Measurements from ENCODE around the gene TRPM2. TPM values are rescaled to one million over a fixed set of nuclear protein-coding genes. Genes with fewer than 3 reads are reported as not detected.

Gene TRPM2
- total and polyA plus RNA-seq, 2 donors (not counting 3 experiments of a cell fraction or from before 2014, with no cell fraction given) = not detected

DNA sequence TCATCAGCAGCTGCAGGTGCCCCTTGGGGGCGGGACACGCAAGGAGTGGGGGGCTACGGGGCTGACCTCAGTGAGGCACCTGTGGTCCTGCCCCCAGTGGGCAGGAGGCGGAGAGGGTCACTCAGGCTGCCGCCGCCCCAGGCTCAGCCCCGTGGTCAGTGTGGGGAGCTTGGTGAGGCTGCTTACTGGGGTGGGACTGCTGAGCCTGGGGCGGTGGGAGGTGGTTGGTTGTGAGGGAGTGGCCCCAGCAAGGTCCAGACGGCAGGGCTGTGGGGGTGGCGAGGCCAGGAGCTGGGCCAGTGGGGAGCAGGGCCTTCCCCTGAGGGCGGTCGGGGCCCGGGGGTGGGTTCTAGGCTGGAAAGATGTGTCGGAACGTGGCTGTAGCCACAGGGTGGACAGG lies 39.3 kb upstream of the TRPM2 start:
- Histone ChIP-seq H2AFZ (ENCODE audit: low read depth, low read length) (no peak overlapping the region), H3K4me2 (ENCODE audit: insufficient read depth, low read length) (no peak overlapping the region), H3K9me3 (replicated peaks; ENCODE audit: control insufficient read depth, insufficient read depth, low read length) (no peaks in the 10 kb centered on the region), H3K4me1 (ENCODE audit: control insufficient read depth, extremely low read depth, insufficient read depth, low read length) (no peaks in the 10 kb centered on the region), H3K27ac (ENCODE audit: insufficient read depth, low read depth, low read length) (no peak overlapping the region), H3K27me3 (ENCODE audit: control insufficient read depth in 2 of 2, insufficient read depth in 2 of 2, low read length in 2 of 2) (no peaks in the 10 kb centered on the region), H3K9ac (replicated peaks; ENCODE audit: extremely low read depth, insufficient read depth, low read length) (no peak overlapping the region), H3K36me3 (ENCODE audit: control insufficient read depth in 2 of 2, extremely low read depth in 1 of 2, insufficient read depth in 2 of 2, low read length in 2 of 2) (peaks cover 13 to 64% of the 10 kb centered on the region in 2 experiments), H4K20me1 (replicated peaks; ENCODE audit: control insufficient read depth, extremely low read depth, insufficient read depth, low read length) (no peaks in the 10 kb centered on the region), H3K9me1 (replicated peaks; ENCODE audit: control insufficient read depth, extremely low read depth, insufficient read depth, low read length) (no peaks in the 10 kb centered on the region), H3K4me3 (replicated peaks in 1 of 3; ENCODE audit: insufficient read depth in 1 of 3, low read depth in 1 of 3, low read length in 3 of 3) (no peak overlapping the region), H3K79me2 (ENCODE audit: control insufficient read depth, insufficient read depth, low read length) (no peaks in the 10 kb centered on the region)
- ChIA-PET POLR2A (no interaction called here), CTCF (no interaction called here)
- no peak for TF ChIP-seq POLR2AphosphoS5 (IDR thresholded peaks at IDR 0.05; ENCODE audit: insufficient read depth, low read depth, low read length)
- TF ChIP-seq FOS (IDR thresholded peaks at IDR 0.05; ENCODE audit: borderline replicate concordance, insufficient read depth, low read length) = no peak
- no peak for TF ChIP-seq EZH2 (IDR thresholded peaks at IDR 0.05; ENCODE audit: borderline replicate concordance, low read depth, low read length, severe bottlenecking)
- TF ChIP-seq POLR2A (IDR thresholded peaks at IDR 0.05; ENCODE audit: low read depth, low read length) = no peak
- TF ChIP-seq MAX (IDR thresholded peaks at IDR 0.05; ENCODE audit: insufficient read depth, insufficient read length) = no peak
- no peak for TF ChIP-seq CTCF (IDR thresholded peaks at IDR 0.05; ENCODE audit: extremely low read depth in 1 of 2, insufficient read depth in 1 of 2, low read depth in 1 of 2, low read length in 2 of 2)
- no peak for TF ChIP-seq MYC (IDR thresholded peaks at IDR 0.05; ENCODE audit: low read depth, low read length)
- no peak for TF ChIP-seq GATA2 (IDR thresholded peaks at IDR 0.05; ENCODE audit: insufficient read depth, insufficient read length, low read depth, low read length)
- no peak for TF ChIP-seq JUN (IDR thresholded peaks at IDR 0.05; ENCODE audit: borderline replicate concordance, insufficient read depth, insufficient read length, low read depth)
- no TSS peak for BruUV-seq (replicated peaks)
- no peak for FAIRE-seq
- intact Hi-C loops (cut with micrococcal nuclease) = no loop called here
- dilution Hi-C loops (cut with MboI; ENCODE audit: extremely low pct_ligation_motif_present, low sequenced_read_pairs) = no loop called here
- no peak for DNase-seq (ENCODE audit: low read depth, low spot score)

All from endothelial cell of umbilical vein (primary cell).